IMR-90 (cell line): ENCODE results near the gene TBX4. TPM values are rescaled to one million over a fixed set of nuclear protein-coding genes. Genes with fewer than 3 reads are reported as not detected.

Source experiments
- ATAC-seq: fragments of 200-7000 bp; cut with Tn5 transposase; 2 replicates; pipeline ENCODE4 v1.9.1; 2020; ENCODE audit warnings: low read depth, mild to moderate bottlenecking, moderate library complexity
- BruUV-seq: library from RNA; stranded (reverse); fragments of 400-500 nt; replicated peaks from 2 replicates; lab custom pipeline; 2021; lab: Mats Ljungman, UMichigan
- CTCF ChIA-PET: fragments of 300-600 bp; formaldehyde crosslinking; extraction: SDS; loops from one replicate; lab custom pipeline; 2021; ENCODE audit warnings: antibody characterized with exemption; lab: Yijun Ruan, JAX
- POLR2A ChIA-PET: fragments of 300-600 bp; sonication (Branson Sonifier 250); formaldehyde crosslinking; loops from one replicate; lab custom pipeline; 2022; ENCODE audit warnings: antibody characterized with exemption; ENCODE audit not compliant: unreplicated experiment; lab: Charles Lee
- DNase-seq: peaks from one replicate; pipeline ENCODE4 v3.0.0; 2013
- H2AFZ ChIP-seq: replicated peaks from 2 replicates; pipeline ENCODE3; 2013; ENCODE audit warnings: low read length, mild to moderate bottlenecking; ENCODE audit not compliant: poor library complexity
- H2AK5ac ChIP-seq: 2 replicates; pipeline ENCODE4 v1.6.1; 2013; ENCODE audit warnings: low read depth, low read length, inconsistent platforms
- H2AK9ac ChIP-seq: replicated peaks from 2 replicates; pipeline ENCODE3; 2013; ENCODE audit warnings: mild to moderate bottlenecking, low read depth, low read length, moderate library complexity; ENCODE audit not compliant: poor library complexity
- H2BK120ac ChIP-seq: 2 replicates; pipeline ENCODE4 v1.6.1; 2013; ENCODE audit warnings: low read depth, low read length, inconsistent platforms
- H2BK15ac ChIP-seq: 3 replicates; pipeline ENCODE4 v1.6.1; 2013; ENCODE audit warnings: low read depth, low read length, inconsistent platforms
- H2BK20ac ChIP-seq: 2 replicates; pipeline ENCODE4 v1.6.1; 2013; ENCODE audit warnings: low read depth, mild to moderate bottlenecking, inconsistent platforms, low read length, moderate library complexity
- H2BK5ac ChIP-seq: 2 replicates; pipeline ENCODE4 v1.6.1; 2013; ENCODE audit warnings: mild to moderate bottlenecking, low read depth, low read length, inconsistent platforms; ENCODE audit not compliant: poor library complexity, severe bottlenecking
- H3K14ac ChIP-seq: replicated peaks from 2 replicates; pipeline ENCODE4 v1.6.1; 2013; ENCODE audit warnings: low read depth, low read length, inconsistent platforms
- H3K18ac ChIP-seq: 2 replicates; pipeline ENCODE4 v1.6.1; 2013; ENCODE audit warnings: low read depth, low read length, control low read depth
- H3K23ac ChIP-seq: 2 replicates; pipeline ENCODE4 v1.6.1; 2013; ENCODE audit warnings: low read depth, low read length, inconsistent platforms
- H3K27ac ChIP-seq: 2 replicates; pipeline ENCODE4 v1.5.1; 2013; ENCODE audit warnings: mild to moderate bottlenecking, control low read depth, low read length; ENCODE audit not compliant: insufficient read depth
- H3K27me3 ChIP-seq: 2 replicates; pipeline ENCODE4 v1.6.1; 2013; ENCODE audit warnings: low read length; ENCODE audit not compliant: control insufficient read depth, insufficient read depth
- H3K36me3 ChIP-seq: 2 replicates; pipeline ENCODE4 v1.6.1; 2013; ENCODE audit warnings: low read length, mixed read lengths; ENCODE audit not compliant: control insufficient read depth, insufficient read depth
- H3K4ac ChIP-seq: 2 replicates; pipeline ENCODE4 v1.6.1; 2013; ENCODE audit warnings: low read depth, low read length, inconsistent platforms
- H3K4me1 ChIP-seq: 2 replicates; pipeline ENCODE4 v1.6.1; 2013; ENCODE audit warnings: low read length, mixed read lengths; ENCODE audit not compliant: control insufficient read depth, insufficient read depth
- H3K4me2 ChIP-seq: 2 replicates; pipeline ENCODE4 v1.6.1; 2013; ENCODE audit warnings: low read depth, mild to moderate bottlenecking, control low read depth, low read length, moderate library complexity
- H3K4me3 ChIP-seq: 2 replicates; pipeline ENCODE4 v1.5.1; 2013; ENCODE audit warnings: low read depth, mild to moderate bottlenecking, control low read depth, low read length, moderate library complexity; ENCODE audit not compliant: insufficient read depth
- H3K56ac ChIP-seq: 2 replicates; pipeline ENCODE4 v1.6.1; 2013; ENCODE audit warnings: low read length, inconsistent platforms; ENCODE audit not compliant: insufficient read depth; ENCODE audit errors: extremely low read depth
- H3K79me1 ChIP-seq, 2 experiments: 2 replicates each; pipeline ENCODE4 v1.6.1; 2013; ENCODE audit warnings: low read length in 2 of 2, inconsistent platforms in 1 of 2, low read depth in 1 of 2
- H3K9ac ChIP-seq: 2 replicates; pipeline ENCODE4 v1.6.1; 2013; ENCODE audit warnings: low read depth, low read length, control low read depth
- H3K9me1 ChIP-seq: 2 replicates; pipeline ENCODE4 v1.6.1; 2013; ENCODE audit warnings: low read length, inconsistent platforms; ENCODE audit not compliant: insufficient read depth
- H3K9me3 ChIP-seq: 2 replicates; pipeline ENCODE4 v1.6.1; 2013; ENCODE audit warnings: low read length; ENCODE audit not compliant: control insufficient read depth, insufficient read depth
- H4K20me1 ChIP-seq: 2 replicates; pipeline ENCODE4 v1.6.1; 2013; ENCODE audit warnings: low read length, inconsistent platforms; ENCODE audit not compliant: insufficient read depth
- H4K5ac ChIP-seq: 2 replicates; pipeline ENCODE4 v1.6.1; 2013; ENCODE audit warnings: mild to moderate bottlenecking, low read depth, low read length, control low read depth
- H4K8ac ChIP-seq, 2 experiments: 2 replicates each; pipeline ENCODE4 v1.6.1; 2013; ENCODE audit warnings: low read depth in 2 of 2, low read length in 2 of 2, control low read depth in 1 of 2, inconsistent platforms in 1 of 2
- H4K91ac ChIP-seq: 2 replicates; pipeline ENCODE4 v1.6.1; 2013; ENCODE audit warnings: low read depth, low read length, inconsistent platforms; ENCODE audit not compliant: insufficient read depth
- BHLHE40 ChIP-seq: fragments of 150-350 bp; IDR thresholded peaks from 2 replicates; pipeline ENCODE4 v1.6.1; 2016; ENCODE audit warnings: mild to moderate bottlenecking, low read depth, low read length
- CEBPB ChIP-seq: IDR thresholded peaks from 2 replicates; pipeline ENCODE4 v1.6.1; 2012; ENCODE audit warnings: low read depth, low read length, improper control_type of control experiment
- CHD1 ChIP-seq: IDR thresholded peaks from 2 replicates; pipeline ENCODE4 v1.6.1; 2012; ENCODE audit warnings: low read depth, low read length, improper control_type of control experiment
- ELK1 ChIP-seq: fragments of 150-350 bp; IDR thresholded peaks from 2 replicates; pipeline ENCODE4 v1.6.1; 2016; ENCODE audit warnings: low read depth, mild to moderate bottlenecking, low read length, moderate library complexity, borderline replicate concordance
- MAFK ChIP-seq: IDR thresholded peaks from 2 replicates; pipeline ENCODE4 v1.6.1; 2012; ENCODE audit warnings: low read depth, low read length, improper control_type of control experiment
- MAZ ChIP-seq: IDR thresholded peaks from 2 replicates; pipeline ENCODE4 v1.6.1; 2012; ENCODE audit warnings: low read depth, mild to moderate bottlenecking, low read length, improper control_type of control experiment, moderate library complexity, borderline replicate concordance
- MXI1 ChIP-seq: IDR thresholded peaks from 2 replicates; pipeline ENCODE4 v1.6.1; 2012; ENCODE audit warnings: low read depth, mild to moderate bottlenecking, low read length, moderate library complexity, borderline replicate concordance
- POLR2A ChIP-seq: IDR thresholded peaks from 2 replicates; pipeline ENCODE4 v1.6.1; 2012; ENCODE audit warnings: mild to moderate bottlenecking, low read depth, low read length
- RCOR1 ChIP-seq: IDR thresholded peaks from 2 replicates; pipeline ENCODE4 v1.6.1; 2012; ENCODE audit warnings: mild to moderate bottlenecking, low read length, improper control_type of control experiment; ENCODE audit not compliant: insufficient replicate concordance
- RFX5 ChIP-seq: IDR thresholded peaks from 2 replicates; pipeline ENCODE4 v1.8.0; 2012; ENCODE audit warnings: low read depth, mild to moderate bottlenecking, low read length, moderate library complexity
- SMC3 ChIP-seq: fragments of 150-350 bp; IDR thresholded peaks from 2 replicates; pipeline ENCODE4 v1.6.1; 2016; ENCODE audit warnings: low read depth, mild to moderate bottlenecking, antibody characterized with exemption, low read length, moderate library complexity
- WGBS, 2 experiments: methylation state at CpG; one replicate each; pipeline versions ENCODE4 v1.1.5 to v1.1.7; 2013; ENCODE audit warnings: missing lambda C conversion rate in 2 of 2; ENCODE audit not compliant: insufficient read length in 1 of 2; ENCODE audit errors: extremely low coverage in 2 of 2; 5-methylcytosine and 5-hydroxymethylcytosine counted together
- dilution Hi-C: fragments of 300-500 bp; cut with HindIII; formaldehyde crosslinking; loops from one replicate; pipeline ENCODE4 v1.14.3; 2018; ENCODE audit warnings: low sequenced_read_pairs; ENCODE audit not compliant: unreplicated experiment
- in situ Hi-C: fragments of 300-500 bp; cut with MboI; formaldehyde crosslinking; loops from 3 replicates; pipeline ENCODE4 v1.14.3; 2019; ENCODE audit warnings: low sequenced_read_pairs, inconsistent platforms, mixed read lengths
- intact Hi-C: fragments of 100-400 bp; cut with micrococcal nuclease; formaldehyde crosslinking; loops from 2 replicates; pipeline ENCODE4 v1.10.0; 2022
- polyA plus RNA-seq, 3 experiments: library from polyadenylated mRNA; depleted of rRNA; stranded (reverse); fragments of >200 nt; gene quantifications; 2 replicates each; pipeline ENCODE4 v1.2.3, GENCODE V29; 2012; ENCODE audit warnings: low replicate concordance in 1 of 3
- total RNA-seq: library from RNA; depleted of rRNA; stranded (reverse); fragments of >200 nt; gene quantifications from 2 replicates; pipeline ENCODE4 v1.2.3, GENCODE V29; 2012

Gene TBX4
- total and polyA plus RNA-seq, 2 of the 4 experiments (the other 2 are of a cell fraction), result 0.05 TPM; not detected in 1

DNA sequence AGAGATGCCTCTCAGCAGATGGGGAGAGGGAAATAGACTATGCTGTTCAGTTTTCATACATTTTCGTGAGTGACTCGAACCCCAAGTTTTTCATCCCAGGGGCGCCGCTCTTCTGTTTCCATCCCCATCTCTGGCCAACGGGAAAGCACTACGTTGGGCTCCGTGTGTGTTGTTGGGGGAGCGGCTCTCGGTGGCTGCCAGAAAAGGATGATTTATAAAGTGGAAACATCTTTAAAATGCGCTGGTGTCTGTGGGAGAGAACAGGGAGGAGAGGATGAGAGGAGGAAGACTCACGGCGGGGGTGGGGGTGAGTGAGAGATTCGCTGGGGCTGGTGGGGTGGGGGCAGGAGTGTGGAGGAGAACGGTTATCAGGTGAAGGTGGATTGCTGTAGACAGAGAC is 5.8 kb downstream of the TBX4 start:
- Histone ChIP-seq H3K9ac (no peak overlapping the region), H3K9me1 (no peaks in the 10 kb centered on the region), H3K23ac (no peak overlapping the region), H2AFZ (peak overlapping the region; percentile 27), H3K4me3 (no peak overlapping the region), H3K18ac (no peak overlapping the region), H3K36me3 (no peaks in the 10 kb centered on the region), H2BK5ac (no peak overlapping the region), H3K4me2 (no peak overlapping the region), H2BK20ac (no peak overlapping the region), H3K27me3 (peaks cover 94% of the 10 kb centered on the region), H3K79me1 (no peaks in the 10 kb centered on the region), H4K20me1 (no peaks in the 10 kb centered on the region), H3K27ac (no peak overlapping the region), H3K4me1 (peaks cover 4% of the 10 kb centered on the region), H2AK5ac (no peak overlapping the region), H2AK9ac (no peak overlapping the region), H3K9me3 (peaks cover 34% of the 10 kb centered on the region), H2BK15ac (no peak overlapping the region), H3K4ac (no peak overlapping the region), H2BK120ac (no peak overlapping the region), H3K56ac (no peak overlapping the region), H4K8ac (no peak overlapping the region), H4K91ac (no peak overlapping the region), H4K5ac (no peak overlapping the region), H3K14ac (no peak overlapping the region)
- TF ChIP-seq MAZ (no peak), SMC3 (no peak), MXI1 (no peak), RFX5 (no peak), MAFK (no peak), CHD1 (no peak), RCOR1 (no peak), POLR2A (no peak), ELK1 (no peak), BHLHE40 (no peak), CEBPB (no peak)
- no CpG with 5 or more reads among the region's 14 CpGs for WGBS, 2 experiments
- DNase-seq (no peak), ATAC-seq (no peak)
- in situ Hi-C loops, result no loop called here
- intact Hi-C loops, result no loop called here
- dilution Hi-C loops, result no loop called here
- ChIA-PET POLR2A (no interaction called here), CTCF (no interaction called here)
- no TSS peak for BruUV-seq
